ENCODE results near the gene JMJD7.

The JMJD7 gene

DNA sequence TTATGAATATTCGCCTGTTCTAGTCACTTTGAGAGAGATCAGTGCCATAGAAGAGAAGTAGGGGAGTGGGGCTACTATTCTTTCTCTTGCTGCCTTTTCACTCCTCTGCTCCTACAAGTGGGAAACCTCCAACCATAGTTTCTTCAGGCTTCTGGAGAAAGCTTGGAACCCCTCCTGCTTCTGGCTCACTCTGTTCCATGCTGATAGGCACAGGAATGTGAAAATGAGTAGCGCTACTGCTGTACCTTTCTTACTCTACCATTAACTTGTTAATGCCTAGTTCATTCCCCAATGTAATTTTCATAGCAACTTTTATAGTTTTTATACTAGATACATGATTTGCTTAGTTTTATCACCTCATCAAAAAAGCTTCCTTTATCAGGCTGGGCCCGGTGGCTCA lies 26.7 kb upstream of the JMJD7 start:
- DNase-seq (ENCODE audit: low read depth) = no peak
- TF ChIP-seq, protein P1, sequence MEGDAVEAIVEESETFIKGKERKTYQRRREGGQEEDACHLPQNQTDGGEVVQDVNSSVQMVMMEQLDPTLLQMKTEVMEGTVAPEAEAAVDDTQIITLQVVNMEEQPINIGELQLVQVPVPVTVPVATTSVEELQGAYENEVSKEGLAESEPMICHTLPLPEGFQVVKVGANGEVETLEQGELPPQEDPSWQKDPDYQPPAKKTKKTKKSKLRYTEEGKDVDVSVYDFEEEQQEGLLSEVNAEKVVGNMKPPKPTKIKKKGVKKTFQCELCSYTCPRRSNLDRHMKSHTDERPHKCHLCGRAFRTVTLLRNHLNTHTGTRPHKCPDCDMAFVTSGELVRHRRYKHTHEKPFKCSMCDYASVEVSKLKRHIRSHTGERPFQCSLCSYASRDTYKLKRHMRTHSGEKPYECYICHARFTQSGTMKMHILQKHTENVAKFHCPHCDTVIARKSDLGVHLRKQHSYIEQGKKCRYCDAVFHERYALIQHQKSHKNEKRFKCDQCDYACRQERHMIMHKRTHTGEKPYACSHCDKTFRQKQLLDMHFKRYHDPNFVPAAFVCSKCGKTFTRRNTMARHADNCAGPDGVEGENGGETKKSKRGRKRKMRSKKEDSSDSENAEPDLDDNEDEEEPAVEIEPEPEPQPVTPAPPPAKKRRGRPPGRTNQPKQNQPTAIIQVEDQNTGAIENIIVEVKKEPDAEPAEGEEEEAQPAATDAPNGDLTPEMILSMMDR (conservative IDR thresholded peaks at IDR 0.05; ENCODE audit: low read length) = no peak
- H3K4me3 ChIP-seq (ENCODE audit: low read length) = no peak overlapping the region

DNA sequence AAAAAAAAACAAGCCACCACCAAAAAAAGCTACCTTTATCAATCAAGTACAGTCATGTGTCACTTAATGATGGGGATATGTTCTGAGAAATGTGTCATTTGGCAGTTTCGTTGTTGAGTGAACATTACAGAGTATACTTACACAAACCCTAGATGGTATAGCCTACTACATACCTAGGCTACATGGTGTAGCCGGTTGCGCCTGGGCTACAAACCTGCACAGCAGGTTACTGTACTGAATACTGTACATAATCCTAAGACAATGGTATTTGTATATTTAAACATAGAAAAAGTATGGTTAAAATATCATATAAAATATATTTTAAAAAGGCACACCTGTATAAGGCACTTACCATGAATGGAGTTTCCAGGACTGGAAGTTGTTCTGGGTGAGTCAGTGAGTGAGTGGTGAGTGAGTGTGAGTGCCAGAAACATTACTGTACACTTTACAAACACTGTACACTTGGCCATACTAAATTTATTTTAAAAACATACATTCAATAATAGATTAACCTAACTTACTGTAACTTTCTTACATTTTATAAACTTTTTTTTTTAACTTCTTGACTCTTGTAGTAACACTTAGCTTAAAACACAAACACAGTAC lies 25.9 kb upstream of the JMJD7 start:
- DNase-seq (ENCODE audit: low read depth) = peak; percentile 26
- TF ChIP-seq, protein P1 (conservative IDR thresholded peaks at IDR 0.05; ENCODE audit: low read length) = no peak
- H3K4me3 ChIP-seq (ENCODE audit: low read length) = no peak overlapping the region

DNA sequence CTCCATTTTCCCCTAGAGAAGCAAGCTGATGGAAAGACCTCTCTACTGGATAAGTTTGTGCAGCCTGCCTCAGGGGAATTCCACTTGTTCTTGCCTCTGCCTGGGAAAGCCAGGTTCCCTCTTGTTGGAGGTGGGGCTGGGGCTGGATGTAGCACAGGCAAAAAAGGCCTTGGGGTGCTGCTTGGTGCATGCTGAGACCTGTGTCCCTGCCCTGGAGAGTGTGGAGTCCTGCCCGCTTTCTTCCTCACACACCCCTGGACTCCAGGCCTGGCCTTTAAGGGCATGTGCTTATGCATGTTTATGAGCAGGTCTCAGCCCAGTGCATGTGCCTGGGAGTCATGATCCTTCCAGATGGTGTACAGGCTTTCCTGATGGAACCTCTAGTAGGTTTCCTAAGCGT lies 23.5 kb upstream of the JMJD7 start:
- no peak for DNase-seq (ENCODE audit: low read depth)
- TF ChIP-seq, protein P1 (conservative IDR thresholded peaks at IDR 0.05; ENCODE audit: low read length) = no peak
- no peak overlapping the region for H3K4me3 ChIP-seq (ENCODE audit: low read length)

DNA sequence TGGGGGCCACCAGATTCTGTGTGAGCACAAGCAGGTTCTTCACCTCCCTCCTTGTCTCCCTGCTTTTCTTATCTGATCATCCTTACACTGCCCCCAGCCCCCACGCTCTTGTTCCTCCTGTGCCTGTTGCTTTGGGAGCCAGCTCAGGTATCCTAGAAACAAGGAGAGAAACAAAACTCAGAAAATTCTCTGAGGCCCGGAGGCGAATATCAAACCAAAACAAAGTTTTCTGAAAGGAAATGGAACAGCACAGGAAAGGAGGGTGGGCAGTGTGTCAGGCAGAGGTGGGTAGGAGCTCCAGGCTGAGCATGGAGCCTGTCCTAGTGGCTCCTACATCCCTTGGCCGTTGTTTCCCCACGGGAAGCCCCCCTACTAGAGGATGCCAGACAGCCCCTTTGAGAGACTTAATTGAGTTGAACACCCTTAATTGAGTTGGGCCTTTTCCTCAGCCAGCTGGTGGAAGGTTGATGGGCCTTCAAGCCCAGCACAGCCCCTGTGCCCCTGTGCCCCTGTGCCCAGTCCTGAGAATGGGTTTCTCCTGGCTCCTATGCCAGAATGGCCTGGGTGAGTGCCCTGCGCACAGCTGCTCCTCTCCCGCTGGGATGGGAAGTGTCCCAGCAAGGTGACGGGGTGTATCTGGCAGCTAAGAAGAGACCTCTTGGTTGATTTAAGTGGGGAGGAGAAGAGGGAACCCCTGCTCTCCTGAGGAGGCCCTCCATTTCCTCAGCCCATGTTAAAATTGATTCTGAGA lies 22.8 kb upstream of the JMJD7 start:
- H3K4me3 ChIP-seq (ENCODE audit: low read length) = no peak overlapping the region
- TF ChIP-seq, protein P1 (conservative IDR thresholded peaks at IDR 0.05; ENCODE audit: low read length) = no peak
- no peak for DNase-seq (ENCODE audit: low read depth)

DNA sequence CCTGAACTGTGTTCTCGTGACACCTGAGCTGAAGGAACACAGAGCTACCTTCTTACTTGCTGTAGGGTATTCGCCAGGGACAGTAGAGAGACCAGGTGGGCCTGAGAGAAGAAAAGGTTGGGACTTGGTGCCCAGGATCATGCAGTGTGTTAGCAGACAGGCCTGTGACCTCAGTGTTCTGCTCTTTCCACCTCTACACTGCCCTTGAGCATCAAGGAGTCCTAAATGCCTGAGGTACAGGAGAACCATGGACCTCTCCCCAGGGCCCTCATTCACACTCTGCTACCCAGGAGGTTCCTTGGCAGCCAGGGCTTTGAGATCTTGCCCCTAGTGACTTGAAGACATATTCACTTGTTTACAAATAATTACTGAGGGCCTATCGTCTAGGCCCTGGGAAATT lies 22.2 kb upstream of the JMJD7 start:
- DNase-seq (ENCODE audit: low read depth) = no peak
- TF ChIP-seq, protein P1 (conservative IDR thresholded peaks at IDR 0.05; ENCODE audit: low read length) = no peak
- no peak overlapping the region for H3K4me3 ChIP-seq (ENCODE audit: low read length)

DNA sequence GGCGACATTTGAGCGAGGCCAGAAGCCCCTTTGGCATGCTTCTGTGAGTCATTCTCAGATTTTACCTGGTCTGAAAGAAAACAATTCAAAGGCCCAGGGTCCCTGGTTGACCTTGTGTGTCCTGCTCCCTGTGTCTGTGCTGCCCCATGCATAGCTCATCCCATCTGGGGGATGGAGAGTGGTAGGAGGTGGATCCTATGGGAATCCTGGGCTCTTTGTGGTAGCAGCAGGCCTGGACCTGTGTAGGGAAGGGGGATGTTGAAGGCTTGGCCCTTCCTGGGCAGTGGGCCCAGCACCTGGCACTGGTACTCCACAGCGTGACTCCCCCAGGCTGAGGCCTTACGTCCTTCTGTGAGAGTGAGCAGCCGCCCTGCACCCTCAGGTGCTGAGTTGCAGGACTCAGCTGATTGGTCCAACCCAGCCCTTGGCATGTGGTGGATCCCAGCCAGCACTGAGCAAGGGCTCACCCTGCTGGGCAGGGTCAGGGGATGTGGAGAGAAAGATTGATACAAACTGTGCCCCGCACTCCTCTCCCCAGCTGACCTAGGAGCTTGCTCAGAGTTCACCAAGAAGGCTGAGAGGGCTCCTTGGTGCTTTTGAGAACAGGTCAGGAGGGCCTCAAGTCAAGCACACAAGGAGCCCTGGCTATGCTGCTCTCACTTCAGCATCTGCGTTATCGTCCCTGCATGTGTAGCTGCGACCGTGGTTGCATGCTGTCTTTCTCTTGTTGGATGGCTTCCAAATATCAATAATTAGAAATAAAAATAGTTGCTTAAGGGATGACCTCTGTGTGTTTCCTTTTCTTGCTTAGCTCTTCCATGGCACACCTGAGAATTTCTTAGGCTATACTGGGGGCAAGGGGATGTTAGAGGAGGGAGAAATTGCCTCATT lies 21.4 kb upstream of the JMJD7 start:
- no peak for DNase-seq (ENCODE audit: low read depth)
- no peak overlapping the region for H3K4me3 ChIP-seq (ENCODE audit: low read length)
- TF ChIP-seq, protein P1 (conservative IDR thresholded peaks at IDR 0.05; ENCODE audit: low read length) = no peak

Data from AG10803 (cell line).